Activated naive CD4-positive, alpha-beta T cell treated with anti-CD3 and anti-CD28 coated beads for 36 hours (primary cell): ENCODE measurements around the gene DRG2. TPM values are rescaled to one million over a fixed set of nuclear protein-coding genes. Genes with fewer than 3 reads are reported as not detected.

Source experiments
- CTCF ChIA-PET: fragments of 350-600 bp; sonication (Branson Sonifier 250); formaldehyde crosslinking; loops from one replicate; lab custom pipeline; 2021; ENCODE audit warnings: antibody characterized with exemption; lab: Charles Lee
- DNase-seq: peaks from one replicate; pipeline ENCODE4 v3.0.0-alpha.2; 2020
- H3K27ac Mint-ChIP-seq: one replicate; pipeline ENCODE4 v1.8.0; 2021; ENCODE audit warnings: mild to moderate bottlenecking, mixed read lengths
- H3K27me3 Mint-ChIP-seq: one replicate; pipeline ENCODE4 v1.8.0; 2021; ENCODE audit warnings: low read depth, mixed read lengths
- H3K36me3 Mint-ChIP-seq: one replicate; pipeline ENCODE4 v1.8.0; 2021; ENCODE audit warnings: low read depth, mixed read lengths
- H3K4me1 Mint-ChIP-seq: one replicate; pipeline ENCODE4 v1.8.0; 2021; ENCODE audit warnings: low read depth, mixed read lengths
- H3K4me3 Mint-ChIP-seq: one replicate; pipeline ENCODE4 v1.8.0; 2021; ENCODE audit warnings: mild to moderate bottlenecking, moderate library complexity, mixed read lengths
- H3K9me3 Mint-ChIP-seq: one replicate; pipeline ENCODE4 v1.8.0; 2021; ENCODE audit warnings: mixed read lengths
- intact Hi-C: fragments of 100-400 bp; cut with micrococcal nuclease; formaldehyde crosslinking; loops from one replicate; pipeline ENCODE4 v1.15.1; 2023
- total RNA-seq, 2 experiments: library from RNA; stranded (reverse); gene quantifications; one replicate each; pipeline ENCODE4 v1.2.3, GENCODE V29; 2021

The DRG2 gene
- total RNA-seq, 2 experiments from 2014 or later = 38.4 to 38.7 TPM

DNA sequence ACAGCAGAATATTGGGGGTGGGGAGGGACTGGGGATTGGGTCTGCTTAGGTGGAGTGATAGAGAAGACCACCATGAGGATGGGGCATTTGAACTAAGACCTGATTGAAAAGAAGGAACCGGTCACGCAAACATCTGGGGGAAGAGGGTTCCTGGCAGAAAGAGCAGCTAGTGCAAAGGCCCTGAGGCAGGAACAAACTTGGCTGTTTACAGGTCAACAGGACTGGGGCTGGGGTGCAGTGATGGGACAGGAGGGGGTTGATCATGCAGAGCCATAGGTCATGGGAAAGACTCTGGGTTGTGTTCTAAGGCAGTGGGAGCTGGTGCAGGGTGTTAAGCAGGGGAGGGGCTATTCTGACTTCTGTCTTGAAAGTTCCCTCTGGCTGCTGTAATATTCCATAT is 1.9 kb downstream of the DRG2 start:
- H3K27me3 Mint-ChIP-seq = no peaks in the 10 kb centered on the region
- CTCF ChIA-PET = no interaction called here
- intact Hi-C loops = loop anchor here (5.0 kb wide), 1 partner anchor 407 kb away; the partner anchor contains the start of gene RAI1

DNA sequence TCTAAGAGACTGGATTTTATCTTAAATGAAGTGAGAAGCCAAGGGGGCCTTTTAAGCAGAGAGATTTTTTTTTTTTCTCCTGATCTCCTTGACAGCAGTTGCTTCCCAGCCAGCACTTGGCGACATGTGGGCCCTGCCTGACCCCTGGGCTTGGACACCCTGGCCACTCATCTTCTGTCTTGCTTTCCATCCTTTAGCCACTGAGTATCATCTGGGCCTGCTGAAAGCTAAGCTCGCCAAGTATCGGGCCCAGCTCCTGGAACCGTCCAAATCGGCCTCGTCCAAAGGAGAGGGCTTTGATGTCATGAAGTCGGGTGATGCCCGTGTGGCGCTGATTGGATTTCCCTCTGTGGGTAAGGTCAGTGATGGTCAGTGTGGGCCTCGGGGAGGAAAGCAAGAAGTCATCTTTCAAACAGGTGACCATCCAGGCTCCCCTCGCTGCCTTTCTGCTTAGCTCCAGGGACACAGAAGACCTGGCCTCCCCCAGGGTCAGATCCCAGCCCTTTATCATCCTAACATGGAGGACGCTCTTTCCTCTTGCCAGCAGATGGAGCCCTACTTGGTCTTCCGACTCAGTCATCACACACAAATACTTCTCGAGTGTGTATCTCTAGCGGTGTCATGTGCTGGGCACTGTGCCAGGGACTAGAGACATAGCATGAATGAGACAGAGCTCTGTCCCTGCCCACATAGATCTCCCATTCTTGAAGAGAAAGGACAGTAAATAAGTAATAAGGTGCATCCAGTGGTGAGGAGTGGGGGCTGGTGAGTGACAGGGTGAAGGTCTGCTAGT is 6.1 kb downstream of the DRG2 start:
- intact Hi-C loops = no loop called here
- H3K27ac Mint-ChIP-seq = no peak overlapping the region
- CTCF ChIA-PET = interaction anchor here (0.7 to 1.5 kb wide), 3 partner anchors 36 to 309 kb away, joined by 3 to 4 read pairs (median 3); no protein-coding TSS in a partner anchor
- no peaks in the 10 kb centered on the region for H3K27me3 Mint-ChIP-seq
- peaks cover 25% of the 10 kb centered on the region for H3K36me3 Mint-ChIP-seq
- no peak overlapping the region for H3K4me3 Mint-ChIP-seq
- peak; percentile 43 for DNase-seq
- peaks cover 23% of the 10 kb centered on the region for H3K4me1 Mint-ChIP-seq
- no peaks in the 10 kb centered on the region for H3K9me3 Mint-ChIP-seq

More for the DNA sequence above, 1.9 kb downstream of the DRG2 start:
- peak overlapping the region; percentile 11 for H3K27ac Mint-ChIP-seq
- peaks cover 16% of the 10 kb centered on the region for H3K36me3 Mint-ChIP-seq
- DNase-seq = no peak
- H3K9me3 Mint-ChIP-seq = no peaks in the 10 kb centered on the region
- H3K4me3 Mint-ChIP-seq = peak overlapping the region; percentile 11
- H3K4me1 Mint-ChIP-seq = peaks cover 35% of the 10 kb centered on the region

DNA sequence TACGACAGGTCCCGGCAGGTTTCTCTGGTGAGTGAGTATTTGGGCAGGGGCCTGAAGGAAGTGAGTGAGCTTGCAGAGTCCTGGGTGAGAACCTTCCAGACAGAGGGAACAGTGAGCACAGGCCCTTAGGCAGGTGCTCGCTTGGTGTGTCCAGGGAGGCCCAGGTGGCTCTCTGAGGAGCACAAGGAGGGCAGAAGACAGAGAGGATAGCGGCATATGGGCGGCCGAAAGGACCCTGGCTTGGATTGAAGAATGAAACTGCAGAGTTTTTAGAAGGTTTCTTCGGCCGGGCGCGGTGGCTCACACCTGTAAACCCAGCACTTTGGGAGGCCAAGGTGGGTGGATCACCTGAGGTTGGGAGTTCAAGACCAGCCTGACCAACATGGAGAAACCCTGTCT is 6.7 kb downstream of the DRG2 start:
- CTCF ChIA-PET = interaction anchor here (1.2 to 1.5 kb wide), 2 partner anchors 35 to 154 kb away, joined by 3 to 4 read pairs; no protein-coding TSS in a partner anchor

DNA sequence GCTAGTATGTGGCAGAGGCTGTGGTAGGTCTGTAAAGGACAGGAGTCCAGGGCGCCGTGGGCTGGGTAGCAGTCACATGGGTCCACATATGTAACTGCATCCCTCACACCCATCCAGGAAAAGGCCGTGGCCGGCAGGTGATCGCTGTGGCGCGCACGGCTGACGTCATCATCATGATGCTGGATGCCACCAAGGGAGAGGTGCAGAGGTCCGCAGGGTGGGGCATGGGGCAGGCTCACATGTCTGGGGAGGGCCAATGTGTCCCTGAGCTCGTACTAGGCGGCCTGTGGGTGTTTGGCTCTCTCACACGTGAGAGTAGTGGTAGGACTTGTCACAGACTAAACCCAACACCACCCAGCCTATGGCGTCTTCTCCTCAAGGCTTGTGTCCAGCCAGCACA is 11.8 kb downstream of the DRG2 start:
- H3K27ac Mint-ChIP-seq = no peak overlapping the region
- CTCF ChIA-PET = no interaction called here
- no peaks in the 10 kb centered on the region for H3K9me3 Mint-ChIP-seq
- intact Hi-C loops = no loop called here
- peaks cover 13% of the 10 kb centered on the region for H3K36me3 Mint-ChIP-seq
- DNase-seq = no peak
- H3K4me1 Mint-ChIP-seq = no peaks in the 10 kb centered on the region
- H3K27me3 Mint-ChIP-seq = no peaks in the 10 kb centered on the region
- H3K4me3 Mint-ChIP-seq = no peak overlapping the region

More for the DNA sequence above, 6.7 kb downstream of the DRG2 start:
- Mint-ChIP-seq H3K4me1 (peaks cover 17% of the 10 kb centered on the region), H3K4me3 (no peak overlapping the region), H3K27me3 (no peaks in the 10 kb centered on the region), H3K9me3 (no peaks in the 10 kb centered on the region), H3K27ac (no peak overlapping the region), H3K36me3 (peaks cover 25% of the 10 kb centered on the region)
- DNase-seq = no peak
- intact Hi-C loops = no loop called here

DNA sequence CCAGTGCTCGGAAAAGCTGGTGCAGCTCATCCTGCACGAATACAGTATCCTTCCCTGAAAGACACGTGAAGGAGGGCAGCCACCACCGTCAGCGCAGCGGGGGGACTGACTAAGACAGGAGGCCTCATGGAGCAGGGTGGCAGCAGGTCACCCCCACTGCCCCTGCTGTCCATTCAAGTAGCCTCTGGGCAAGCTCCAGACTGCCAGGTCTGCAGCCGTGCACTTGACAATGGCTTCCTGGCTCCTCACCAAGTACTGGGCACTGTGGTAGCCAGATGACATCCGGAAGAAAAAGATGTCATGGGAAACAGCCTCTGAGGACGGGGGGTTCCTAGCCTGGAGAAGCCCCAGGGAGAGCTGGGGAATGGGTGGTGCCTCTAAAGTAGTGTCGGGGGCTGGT is 12.9 kb downstream of the DRG2 start:
- intact Hi-C loops = no loop called here
- peaks cover 9% of the 10 kb centered on the region for H3K36me3 Mint-ChIP-seq
- no peak for DNase-seq
- no peak overlapping the region for H3K27ac Mint-ChIP-seq
- no peaks in the 10 kb centered on the region for H3K9me3 Mint-ChIP-seq
- H3K4me3 Mint-ChIP-seq = no peak overlapping the region
- CTCF ChIA-PET = no interaction called here
- no peaks in the 10 kb centered on the region for H3K27me3 Mint-ChIP-seq
- no peaks in the 10 kb centered on the region for H3K4me1 Mint-ChIP-seq

DNA sequence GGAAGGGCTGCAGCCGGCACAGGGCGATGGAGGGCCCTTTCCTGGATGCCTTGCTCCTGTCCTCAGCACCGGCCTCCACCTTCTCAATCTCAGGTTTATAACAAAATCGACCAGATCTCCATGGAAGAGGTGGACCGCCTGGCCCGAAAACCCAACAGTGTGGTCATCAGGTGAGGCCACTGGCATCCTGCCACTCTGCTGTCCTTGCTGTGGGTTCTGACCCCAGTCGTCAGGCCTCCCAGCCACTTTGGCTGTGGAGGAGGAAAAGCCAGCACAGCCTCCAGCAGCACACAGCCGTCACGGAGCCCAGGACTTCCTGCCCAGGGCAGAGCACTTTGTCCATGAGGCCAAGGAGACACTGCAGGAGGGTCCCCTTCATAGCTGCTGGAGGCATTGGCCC is 14.1 kb downstream of the DRG2 start:
- no peak for DNase-seq
- H3K4me3 Mint-ChIP-seq = no peak overlapping the region
- no peak overlapping the region for H3K27ac Mint-ChIP-seq
- H3K27me3 Mint-ChIP-seq = no peaks in the 10 kb centered on the region
- no peaks in the 10 kb centered on the region for H3K4me1 Mint-ChIP-seq
- H3K36me3 Mint-ChIP-seq = peaks cover 4% of the 10 kb centered on the region
- H3K9me3 Mint-ChIP-seq = no peaks in the 10 kb centered on the region
- CTCF ChIA-PET = no interaction called here
- intact Hi-C loops = no loop called here

DNA sequence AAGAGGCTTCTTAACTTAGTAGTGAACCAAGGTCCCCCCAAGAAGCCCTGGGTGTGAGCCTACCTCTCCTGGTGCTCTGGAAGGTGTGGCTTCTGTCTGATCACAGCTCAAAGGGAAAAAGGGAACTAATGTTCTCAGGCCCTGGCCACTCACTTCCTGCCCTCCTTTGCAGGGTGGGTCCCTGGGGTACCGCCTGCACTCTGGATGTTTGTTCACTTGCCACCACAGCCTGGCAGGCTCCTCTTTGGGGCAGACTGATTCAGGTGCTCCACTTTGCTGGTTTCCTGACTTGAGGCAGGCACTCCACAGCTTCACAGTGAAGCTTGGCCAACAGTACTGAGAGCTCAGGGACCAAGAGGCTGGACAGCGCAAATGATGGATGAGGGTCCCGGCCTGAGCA is 14.9 kb downstream of the DRG2 start:
- Mint-ChIP-seq H3K4me1 (no peaks in the 10 kb centered on the region), H3K36me3 (peaks cover 7% of the 10 kb centered on the region)

DNA sequence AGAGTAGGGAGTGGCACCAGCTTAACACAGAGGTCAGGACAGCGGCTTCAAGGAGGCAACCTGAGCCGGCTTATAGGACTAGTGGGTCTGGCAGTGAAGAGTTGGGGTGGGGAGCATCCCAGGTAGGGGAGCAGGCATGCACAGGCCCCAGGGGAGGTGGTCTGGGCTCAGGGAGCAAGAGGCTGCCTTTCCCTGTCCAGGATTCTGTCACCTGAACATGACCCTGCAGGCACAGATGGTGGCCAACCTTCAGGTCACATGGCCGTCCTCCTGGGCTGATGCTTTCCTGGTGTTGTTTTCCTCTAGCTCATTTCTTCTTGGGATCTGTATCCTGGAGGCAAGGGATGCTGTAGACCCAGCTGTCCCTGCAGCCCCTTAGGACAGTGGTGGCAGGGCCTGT is 17.3 kb downstream of the DRG2 start:
- CTCF ChIA-PET = interaction anchor here (0.6 kb wide), 1 partner anchor 708 kb away, joined by 3 read pairs; no protein-coding TSS in a partner anchor
- H3K27me3 Mint-ChIP-seq = no peaks in the 10 kb centered on the region
- H3K36me3 Mint-ChIP-seq = peaks cover 7% of the 10 kb centered on the region
- intact Hi-C loops = no loop called here
- no peak overlapping the region for H3K4me3 Mint-ChIP-seq
- no peak for DNase-seq
- H3K9me3 Mint-ChIP-seq = no peaks in the 10 kb centered on the region
- H3K27ac Mint-ChIP-seq = no peak overlapping the region
- no peaks in the 10 kb centered on the region for H3K4me1 Mint-ChIP-seq

More for the DNA sequence above, 14.9 kb downstream of the DRG2 start:
- intact Hi-C loops = no loop called here
- DNase-seq = no peak
- Mint-ChIP-seq H3K4me3 (no peak overlapping the region), H3K27ac (no peak overlapping the region), H3K9me3 (no peaks in the 10 kb centered on the region), H3K27me3 (no peaks in the 10 kb centered on the region)
- CTCF ChIA-PET = no interaction called here

DNA sequence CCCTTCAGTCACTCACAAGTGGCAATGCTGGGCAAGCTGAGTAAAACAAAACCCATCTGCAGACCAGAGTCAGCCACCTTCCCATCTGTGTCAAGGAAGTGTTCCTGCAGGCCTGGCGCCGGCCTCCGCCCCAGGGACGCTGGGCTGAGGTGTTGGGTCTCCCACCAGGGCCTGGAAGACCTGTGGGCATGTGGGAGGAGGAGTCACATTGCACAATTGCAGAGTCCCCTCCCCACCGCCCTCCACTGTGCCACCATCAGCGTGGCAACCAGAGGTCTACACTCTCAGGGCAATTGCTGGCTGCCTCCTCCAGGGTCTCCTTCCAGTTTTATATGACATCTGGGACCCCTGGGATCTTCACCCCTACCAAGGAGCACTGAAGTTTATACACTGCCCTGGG is 17.8 kb downstream of the DRG2 start:
- CTCF ChIA-PET = no interaction called here
- intact Hi-C loops = no loop called here
- DNase-seq = no peak
- no peaks in the 10 kb centered on the region for H3K27me3 Mint-ChIP-seq
- no peaks in the 10 kb centered on the region for H3K4me1 Mint-ChIP-seq
- H3K4me3 Mint-ChIP-seq = no peak overlapping the region
- H3K9me3 Mint-ChIP-seq = no peaks in the 10 kb centered on the region
- peaks cover 4% of the 10 kb centered on the region for H3K36me3 Mint-ChIP-seq
- no peak overlapping the region for H3K27ac Mint-ChIP-seq

DNA sequence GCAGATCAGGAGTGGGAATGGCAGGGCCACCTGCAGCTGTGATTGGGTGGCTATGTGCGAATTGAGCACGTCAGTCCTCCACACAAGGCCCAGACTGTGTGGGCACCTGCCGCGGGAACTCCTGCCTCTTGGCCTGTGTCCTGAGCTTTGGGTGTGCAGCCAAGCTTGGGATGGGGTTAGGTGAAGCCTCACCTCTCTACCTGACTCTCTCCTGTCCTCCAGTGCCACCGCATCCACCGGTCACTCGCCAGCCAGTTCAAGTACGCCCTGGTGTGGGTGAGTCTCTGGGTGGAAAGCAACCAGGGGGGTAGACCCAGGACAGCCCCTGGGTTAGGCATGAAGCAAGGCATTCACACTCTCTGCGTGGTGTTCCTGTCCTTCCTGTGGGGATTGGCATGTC is 18.5 kb downstream of the DRG2 start:
- H3K9me3 Mint-ChIP-seq = no peaks in the 10 kb centered on the region
- no peak overlapping the region for H3K4me3 Mint-ChIP-seq
- H3K36me3 Mint-ChIP-seq = peaks cover 4% of the 10 kb centered on the region
- H3K4me1 Mint-ChIP-seq = no peaks in the 10 kb centered on the region
- CTCF ChIA-PET = no interaction called here
- no peaks in the 10 kb centered on the region for H3K27me3 Mint-ChIP-seq
- no peak overlapping the region for H3K27ac Mint-ChIP-seq
- intact Hi-C loops = no loop called here
- no peak for DNase-seq

DNA sequence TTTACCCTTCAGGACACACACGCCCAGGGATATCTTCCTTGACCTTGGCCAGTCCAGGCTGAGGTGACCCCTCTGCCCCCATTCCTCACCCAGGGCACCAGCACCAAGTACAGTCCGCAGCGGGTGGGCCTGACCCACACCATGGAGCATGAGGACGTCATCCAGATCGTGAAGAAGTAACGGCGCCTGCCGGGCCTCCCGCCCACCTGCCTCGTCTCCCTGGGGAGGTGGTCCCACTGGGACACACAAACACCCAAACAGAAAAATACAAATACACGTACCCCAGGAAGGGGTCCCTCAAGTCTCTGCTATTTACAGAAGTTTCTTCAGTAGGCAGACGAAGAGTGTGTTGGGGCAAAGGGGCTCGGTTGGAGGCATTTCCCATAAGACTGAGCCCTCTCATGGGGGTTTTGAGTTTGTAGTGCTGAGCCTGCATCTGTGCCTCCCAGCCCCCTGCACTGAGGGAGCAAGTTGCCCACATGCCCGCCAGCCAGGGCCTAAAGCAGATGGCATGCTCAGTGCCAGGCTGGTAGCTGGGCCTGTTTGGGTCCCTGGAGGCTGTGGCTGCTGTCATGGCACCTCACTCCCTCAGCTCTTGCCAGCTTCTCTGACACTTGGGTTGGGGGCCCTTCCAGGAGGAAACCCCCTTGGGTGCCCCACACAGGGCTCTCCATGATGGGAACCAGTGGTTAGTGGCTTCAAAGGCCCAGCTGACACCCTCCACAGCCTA is 19.5 kb downstream of the DRG2 start:
- H3K4me3 Mint-ChIP-seq = no peak overlapping the region
- no peaks in the 10 kb centered on the region for H3K27me3 Mint-ChIP-seq
- intact Hi-C loops = no loop called here
- H3K36me3 Mint-ChIP-seq = peaks cover 4% of the 10 kb centered on the region
- DNase-seq = no peak
- no peaks in the 10 kb centered on the region for H3K4me1 Mint-ChIP-seq
- H3K27ac Mint-ChIP-seq = no peak overlapping the region
- CTCF ChIA-PET = no interaction called here
- no peaks in the 10 kb centered on the region for H3K9me3 Mint-ChIP-seq

DNA sequence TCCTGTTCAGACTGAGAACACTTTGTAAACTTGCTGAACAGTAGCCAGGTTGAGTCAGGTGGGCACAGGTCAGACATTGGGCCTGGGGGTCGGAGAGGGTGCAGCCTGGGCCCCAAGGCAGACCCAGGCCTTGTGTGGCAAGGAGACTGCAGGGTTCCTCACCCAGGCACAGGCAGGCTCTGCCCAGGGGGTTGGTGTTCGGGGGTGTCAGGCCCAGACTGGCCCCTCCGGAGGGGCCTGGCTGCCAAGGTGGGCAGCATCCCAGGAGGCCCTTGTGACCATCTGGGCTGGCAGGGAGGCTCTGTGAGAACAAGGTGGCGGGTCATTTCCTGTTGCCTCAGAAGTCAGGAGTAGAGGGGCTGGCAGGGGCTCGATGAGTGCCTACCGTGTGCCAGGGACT is 20.2 kb downstream of the DRG2 start:
- intact Hi-C loops = no loop called here
- CTCF ChIA-PET = no interaction called here
- Mint-ChIP-seq H3K27ac (no peak overlapping the region), H3K4me1 (no peaks in the 10 kb centered on the region), H3K4me3 (no peak overlapping the region), H3K27me3 (no peaks in the 10 kb centered on the region), H3K36me3 (peaks cover 4% of the 10 kb centered on the region), H3K9me3 (no peaks in the 10 kb centered on the region)
- DNase-seq = no peak
